GM23338 (cell line): Measurements from ENCODE around the gene ACBD4. TPM values are rescaled to one million over a fixed set of nuclear protein-coding genes. Genes with fewer than 3 reads are reported as not detected.

Experiments used
- ATAC-seq: fragments of 200-7000 bp; cut with Tn5 transposase; 3 replicates; pipeline ENCODE4 v1.9.1; 2020
- DNase-seq: peaks from one replicate; pipeline ENCODE4 v3.0.0-alpha.2; 2015; ENCODE audit warnings: low spot score
- H2AFZ ChIP-seq: fragments of 200-600 bp; sonication (generic); 2 replicates; pipeline ENCODE4 v1.8.0; 2016; ENCODE audit warnings: antibody characterized with exemption, mild to moderate bottlenecking, moderate library complexity
- H3F3A ChIP-seq: fragments of 200-600 bp; sonication (generic); replicated peaks from 2 replicates; pipeline ENCODE4 v1.8.0; 2017; ENCODE audit warnings: antibody characterized with exemption, mixed run types, low read depth
- H3K27ac ChIP-seq: fragments of 200-600 bp; sonication (generic); 2 replicates; pipeline ENCODE4 v1.6.1; 2016; ENCODE audit warnings: low read depth
- H3K27me3 ChIP-seq: fragments of 200-600 bp; sonication (generic); 2 replicates; pipeline ENCODE4 v1.8.0; 2016; ENCODE audit warnings: mild to moderate bottlenecking, mixed run types, moderate library complexity; ENCODE audit not compliant: insufficient read depth
- H3K36me3 ChIP-seq: fragments of 200-600 bp; sonication (generic); 2 replicates; pipeline ENCODE4 v1.8.0; 2016; ENCODE audit warnings: mild to moderate bottlenecking; ENCODE audit not compliant: insufficient read depth
- H3K4me1 ChIP-seq: fragments of 200-600 bp; sonication (generic); 2 replicates; pipeline ENCODE4 v1.8.0; 2016; ENCODE audit warnings: mild to moderate bottlenecking, moderate library complexity; ENCODE audit not compliant: insufficient read depth
- H3K4me2 ChIP-seq: fragments of 200-600 bp; sonication (generic); 2 replicates; pipeline ENCODE4 v1.7.1; 2017; ENCODE audit warnings: mixed run types
- H3K4me3 ChIP-seq: fragments of 200-600 bp; sonication (generic); 2 replicates; pipeline ENCODE4 v1.6.1; 2016; ENCODE audit warnings: mixed run types
- H3K79me2 ChIP-seq: fragments of 200-600 bp; sonication (generic); replicated peaks from 2 replicates; pipeline ENCODE4 v1.8.0; 2017; ENCODE audit warnings: mild to moderate bottlenecking; ENCODE audit not compliant: insufficient read depth
- H3K9me2 ChIP-seq: fragments of 200-600 bp; sonication (generic); 2 replicates; pipeline ENCODE4 v1.8.0; 2017; ENCODE audit not compliant: insufficient read depth
- H4K20me1 ChIP-seq: fragments of 200-600 bp; sonication (generic); replicated peaks from 2 replicates; pipeline ENCODE4 v1.8.0; 2017; ENCODE audit warnings: mild to moderate bottlenecking; ENCODE audit not compliant: insufficient read depth
- H3K27ac Mint-ChIP-seq: 2 replicates; pipeline ENCODE4 v1.8.0; 2020; ENCODE audit warnings: inconsistent platforms, mild to moderate bottlenecking, moderate library complexity, mixed read lengths
- H3K27me3 Mint-ChIP-seq: 3 replicates; pipeline ENCODE4 v1.8.0; 2022; ENCODE audit warnings: low read depth, mild to moderate bottlenecking, moderate library complexity, mixed read lengths, inconsistent platforms; ENCODE audit not compliant: insufficient read depth, poor library complexity
- H3K36me3 Mint-ChIP-seq: 3 replicates; pipeline ENCODE4 v1.8.0; 2021; ENCODE audit warnings: low read depth, mild to moderate bottlenecking, inconsistent platforms, moderate library complexity, mixed read lengths
- H3K4me1 Mint-ChIP-seq: 3 replicates; pipeline ENCODE4 v1.8.0; 2020; ENCODE audit warnings: mild to moderate bottlenecking, inconsistent platforms, mixed read lengths
- H3K4me3 Mint-ChIP-seq: 3 replicates; pipeline ENCODE4 v1.8.0; 2021; ENCODE audit warnings: moderate library complexity, mild to moderate bottlenecking, inconsistent platforms, mixed read lengths
- H3K9me3 Mint-ChIP-seq: 3 replicates; pipeline ENCODE4 v1.8.0; 2020; ENCODE audit warnings: moderate library complexity, mild to moderate bottlenecking, inconsistent platforms, mixed read lengths
- CREB1 ChIP-seq: fragments of 250-450 bp; sonication (Bioruptor Pico); IDR thresholded peaks from 2 replicates; pipeline ENCODE4 v1.5.0; 2020; ENCODE audit warnings: low read depth, mild to moderate bottlenecking, moderate library complexity
- CTCF ChIP-seq, 2 experiments: fragments of 200-600 bp in 1 of 2; sonication (generic) in 1 of 2; conservative IDR thresholded peaks; 2 replicates each; pipeline versions ENCODE4 v1.5.1 to v1.6.1; 2016 to 2017; ENCODE audit warnings: antibody characterized with exemption in 2 of 2, low read depth in 2 of 2, mild to moderate bottlenecking in 2 of 2, moderate library complexity in 1 of 2
- EZH2 ChIP-seq: fragments of 200-600 bp; sonication (generic); IDR thresholded peaks from one replicate; pipeline ENCODE4 v1.8.0; 2017; ENCODE audit warnings: antibody characterized with exemption, mild to moderate bottlenecking, low read depth; ENCODE audit not compliant: unreplicated experiment
- EZH2phosphoT487 ChIP-seq: fragments of 200-600 bp; sonication (generic); IDR thresholded peaks from one replicate; pipeline ENCODE4 v1.8.1; 2018; ENCODE audit warnings: antibody characterized with exemption; ENCODE audit not compliant: unreplicated experiment
- JUNB ChIP-seq: IDR thresholded peaks from one replicate; pipeline ENCODE4 v1.6.1; 2016; ENCODE audit warnings: antibody characterized with exemption; ENCODE audit not compliant: unreplicated experiment
- NANOG ChIP-seq: IDR thresholded peaks from 2 replicates; pipeline ENCODE4 v1.6.1; 2016; ENCODE audit warnings: antibody characterized with exemption, borderline replicate concordance
- POLR2AphosphoS5 ChIP-seq: IDR thresholded peaks from 2 replicates; pipeline ENCODE4 v1.6.1; 2016; ENCODE audit warnings: antibody characterized with exemption, low read depth
- ZNF114 ChIP-seq: fragments of 250-450 bp; sonication (Bioruptor Pico); IDR thresholded peaks from 2 replicates; pipeline ENCODE4 v1.5.0; 2020; ENCODE audit warnings: mild to moderate bottlenecking, moderate library complexity
- ZNF331 ChIP-seq: fragments of 250-450 bp; sonication (Bioruptor Pico); IDR thresholded peaks from 2 replicates; pipeline ENCODE4 v1.5.0; 2020; ENCODE audit warnings: low read depth, mild to moderate bottlenecking, moderate library complexity
- ZNF462 ChIP-seq: fragments of 250-450 bp; sonication (Bioruptor Pico); IDR thresholded peaks from 2 replicates; pipeline ENCODE4 v1.5.0; 2020; ENCODE audit warnings: mild to moderate bottlenecking, moderate library complexity
- polyA plus RNA-seq: library from polyadenylated mRNA; unstranded; fragments of >200 nt; fragmentation: Nextera tagmentation; extraction: Ambion mirVana; gene quantifications from 2 replicates; pipeline ENCODE4 v1.2.1, GENCODE V29; 2016
- total RNA-seq: library from RNA; depleted of rRNA; stranded (reverse); fragments of >200 nt; shearing (Covaris generic); gene quantifications from 2 replicates; pipeline ENCODE4 v1.2.3, GENCODE V29; 2014

The ACBD4 gene
- total and polyA plus RNA-seq, 2 experiments from 2014 or later, result 4.5 to 6.7 TPM

- TF ChIP-seq ZNF462 (CRISPR knock-in tag), result no peak
- no peak for TF ChIP-seq EZH2
- TF ChIP-seq POLR2AphosphoS5, result no peak
- no peak for TF ChIP-seq CTCF (conservative IDR thresholded peaks at IDR 0.05; ENCODE audit: low read depth in 2 of 2)
- TF ChIP-seq NANOG, result no peak
Measured at GRCh38 chr17:45090711-45091110, 44.8 kb upstream of the ACBD4 start (continued).

GRCh38 chr17:45091778-45092425, 43.6 kb upstream of the ACBD4 start:
- Histone ChIP-seq H3K9me2 (no peaks in the 10 kb centered on the region), H4K20me1 (peaks cover 22% of the 10 kb centered on the region; the same call in 1 of the 2 replicates), H3K79me2 (no peaks in the 10 kb centered on the region), H3K27ac (0 out of 2 replicates have a peak overlapping the region, but pooled peaks have one; percentile 9), H3K36me3 (peaks cover 40% of the 10 kb centered on the region), H3K4me2 (no peak overlapping the region), H3F3A (peaks cover 8% of the 10 kb centered on the region; the same call in 1 of the 2 replicates), H2AFZ (no peak overlapping the region), H3K27me3 (no peaks in the 10 kb centered on the region), H3K4me1 (no peaks in the 10 kb centered on the region), H3K4me3 (no peak overlapping the region)
- Mint-ChIP-seq H3K36me3 (peaks cover 82% of the 10 kb centered on the region), H3K27me3 (no peaks in the 10 kb centered on the region), H3K4me3 (no peak overlapping the region), H3K9me3 (no peaks in the 10 kb centered on the region), H3K27ac (no peak overlapping the region), H3K4me1 (peaks cover 8% of the 10 kb centered on the region)
- TF ChIP-seq CREB1 (CRISPR knock-in tag) (no peak), ZNF331 (CRISPR knock-in tag) (no peak), EZH2phosphoT487 (no peak), ZNF114 (CRISPR knock-in tag) (no peak), JUNB (no peak), CTCF (conservative IDR thresholded peaks at IDR 0.05; ENCODE audit: low read depth in 2 of 2) (no peak)
- DNase-seq, result no peak
- ATAC-seq, result no peak
